ENCODE data around the gene GBP6.
"Not testable (repeated sequence)": the region's sequence is repeated elsewhere in the genome, so short reads cannot be mapped to it uniquely, and the experiment has no call there.

Gene GBP6

GRCh38 chr1:89433421-89433820, 69.6 kb downstream of the GBP6 start:
- POLR2A ChIA-PET, result no interaction called here
- CTCF ChIA-PET, result no interaction called here

GRCh38 chr1:89434058-89434780, 70.4 kb downstream of the GBP6 start:
- POLR2A ChIA-PET; H3K4me3 ChIP-seq (ENCODE audit: low read depth, low read length); DNase-seq (ENCODE audit: low read depth, low spot score): not testable (repeated sequence)
- CTCF ChIA-PET, result interaction anchor here (1.0 kb wide), 1 partner anchor 22 kb away, joined by 4 read pairs; no protein-coding TSS in a partner anchor

More at GRCh38 chr1:89433421-89433820, 69.6 kb downstream of the GBP6 start:
- TF ChIP-seq CTCF (IDR thresholded peaks at IDR 0.05; ENCODE audit: insufficient read depth, low read length, missing control alignments), result no peak
- no peak overlapping the region for H3K4me3 ChIP-seq (ENCODE audit: low read depth, low read length)
- DNase-seq (ENCODE audit: low read depth, low spot score), result no peak

All from AG04449 (cell line).